CD4-positive, alpha-beta T cell treated with Interleukin-15 for 1 hour (primary cell): Measurements from ENCODE around the gene SLC38A9.
"Not testable (repeated sequence)": the region's sequence is repeated elsewhere in the genome, so short reads cannot be mapped to it uniquely, and the experiment has no call there.

Experiments
- DNase-seq: peaks from one replicate; pipeline ENCODE4 v3.0.0-alpha.2; 2020

The SLC38A9 gene

GRCh38 chr5:55702598-55703345 lies 9.4 kb downstream of the SLC38A9 start:
- DNase-seq: no peak

- no peak for DNase-seq
These were observed 10.5 kb downstream of the SLC38A9 start for GRCh38 chr5:55701462-55702103.

- DNase-seq: no peak
These were observed 11.4 kb downstream of the SLC38A9 start for GRCh38 chr5:55700745-55701144.

- DNase-seq: no peak
These were observed 13.0 kb downstream of the SLC38A9 start for GRCh38 chr5:55699041-55699688.

- DNase-seq: not testable (repeated sequence)
These were observed 15.4 kb downstream of the SLC38A9 start for GRCh38 chr5:55696704-55697103.

GRCh38 chr5:55694152-55694830 lies 17.8 kb downstream of the SLC38A9 start:
- no peak for DNase-seq

- no peak for DNase-seq
These were observed 19.6 kb downstream of the SLC38A9 start for GRCh38 chr5:55692509-55692908.

GRCh38 chr5:55692106-55692417 lies 20.1 kb downstream of the SLC38A9 start:
- DNase-seq: no peak

- DNase-seq: no peak
These were observed 20.6 kb downstream of the SLC38A9 start for GRCh38 chr5:55691265-55692105.

GRCh38 chr5:55682071-55682470 lies 30.1 kb downstream of the SLC38A9 start:
- DNase-seq: no peak

GRCh38 chr5:55681301-55681700 lies 30.8 kb downstream of the SLC38A9 start:
- DNase-seq: no peak

GRCh38 chr5:55680353-55680752 lies 31.8 kb downstream of the SLC38A9 start:
- no peak for DNase-seq

- DNase-seq: no peak
These were observed 32.6 kb downstream of the SLC38A9 start for GRCh38 chr5:55679556-55679955.

- DNase-seq: no peak
These were observed 37.0 kb downstream of the SLC38A9 start for GRCh38 chr5:55675119-55675518.

- DNase-seq: no peak
These were observed 37.8 kb downstream of the SLC38A9 start for GRCh38 chr5:55674340-55674739.

GRCh38 chr5:55672477-55672911 lies 39.6 kb downstream of the SLC38A9 start:
- no peak for DNase-seq

GRCh38 chr5:55671975-55672374 lies 40.1 kb downstream of the SLC38A9 start:
- DNase-seq: no peak

GRCh38 chr5:55668356-55668755 lies 43.8 kb downstream of the SLC38A9 start:
- no peak for DNase-seq

- DNase-seq: no peak
These were observed 44.2 kb downstream of the SLC38A9 start for GRCh38 chr5:55667938-55668337.

- no peak for DNase-seq
These were observed 47.1 kb downstream of the SLC38A9 start for GRCh38 chr5:55665065-55665464.

GRCh38 chr5:55657443-55657842 lies 54.7 kb downstream of the SLC38A9 start:
- no peak for DNase-seq

- no peak for DNase-seq
These were observed 61.7 kb downstream of the SLC38A9 start for GRCh38 chr5:55650386-55650785.

GRCh38 chr5:55649963-55650362 lies 62.2 kb downstream of the SLC38A9 start:
- DNase-seq: no peak
